ENCODE results near the gene OR1K1. TPM values are rescaled to one million over a fixed set of nuclear protein-coding genes. Genes with fewer than 3 reads are reported as not detected.
"Not testable (repeated sequence)": the region's sequence is repeated elsewhere in the genome, so short reads cannot be mapped to it uniquely, and the experiment has no call there.

OR1K1 gene
- total RNA-seq, 2 donors from 2014 or later = not detected

DNA sequence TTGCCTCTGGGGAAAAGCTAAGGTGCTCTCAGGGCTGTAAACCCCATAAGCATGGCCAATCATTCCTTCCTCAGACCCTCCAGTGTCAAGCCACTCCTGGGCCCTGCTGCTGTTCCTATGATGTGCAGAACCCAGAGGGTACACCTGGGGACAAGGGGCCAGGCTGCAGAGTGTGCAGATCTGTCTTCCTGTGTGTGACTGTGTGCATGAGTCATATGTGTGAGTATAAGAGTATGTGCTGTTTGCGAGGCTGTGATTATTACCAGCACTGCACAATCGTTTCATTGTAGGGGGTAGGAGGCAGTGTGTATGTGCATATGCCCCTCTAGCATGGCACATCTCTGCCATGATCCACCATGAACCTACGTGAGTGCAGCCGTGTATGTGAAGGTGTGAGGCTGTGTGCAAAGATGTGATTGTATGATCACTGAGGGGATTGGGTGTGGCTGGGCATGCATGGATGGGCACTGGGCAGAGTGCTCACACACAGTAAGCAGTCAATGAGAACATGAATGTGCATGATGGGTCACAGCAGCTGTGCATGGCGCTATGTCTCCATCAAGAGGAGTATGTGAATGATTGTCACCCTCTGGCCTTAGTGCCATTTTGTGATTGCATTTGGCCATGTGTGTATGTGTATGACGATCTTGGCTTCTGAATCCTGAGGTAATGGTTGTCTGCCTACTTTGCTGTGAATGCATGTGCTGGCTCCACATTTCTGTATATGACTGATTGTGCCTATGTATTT, 2.4 kb upstream of the OR1K1 start:
- DNase-seq (ENCODE audit: low spot score) (no peak), ATAC-seq (peak; percentile 50 to 57)
- Mint-ChIP-seq H3K9me3 (no peaks in the 10 kb centered on the region), H3K27ac (no peak overlapping the region), H3K4me3 (no peak overlapping the region), H3K36me3 (no peaks in the 10 kb centered on the region), H3K27me3 (peaks cover 0 to 3% of the 10 kb centered on the region in 2 donors), H3K4me1 (ENCODE audit: low read depth in 2 of 2) (peaks cover 0 to 4% of the 10 kb centered on the region in 2 donors)

DNA sequence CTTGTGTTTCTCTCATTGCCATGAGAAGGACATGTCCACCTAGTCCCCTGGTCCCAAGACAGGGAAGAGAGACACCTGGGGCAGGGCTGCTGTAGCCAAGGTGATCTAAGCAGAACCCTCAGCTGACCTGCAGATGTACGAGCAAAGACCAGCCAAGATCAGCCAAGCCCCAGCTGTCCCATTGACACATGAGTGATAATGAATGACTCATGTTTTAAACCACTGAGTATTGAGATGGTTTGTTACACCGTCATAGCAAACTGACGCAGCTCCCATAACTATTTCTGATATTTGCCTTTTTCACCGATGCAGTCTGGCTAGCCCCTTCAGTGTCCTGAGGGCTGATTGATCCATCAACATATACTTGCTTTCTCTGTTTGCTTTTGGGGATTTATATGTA, 6.7 kb downstream of the OR1K1 start:
- Mint-ChIP-seq H3K4me3 (no peak overlapping the region), H3K9me3 (no peaks in the 10 kb centered on the region), H3K36me3 (peaks cover 9% of the 10 kb centered on the region), H3K27me3 (no peaks in the 10 kb centered on the region), H3K4me1 (ENCODE audit: low read depth in 2 of 2) (peaks cover 8 to 17% of the 10 kb centered on the region in 2 donors), H3K27ac (peak overlapping the region; percentile 22 to 54)
- ATAC-seq (peak in 1 of 2 donors; percentile 52), DNase-seq (ENCODE audit: low spot score) (no peak)

DNA sequence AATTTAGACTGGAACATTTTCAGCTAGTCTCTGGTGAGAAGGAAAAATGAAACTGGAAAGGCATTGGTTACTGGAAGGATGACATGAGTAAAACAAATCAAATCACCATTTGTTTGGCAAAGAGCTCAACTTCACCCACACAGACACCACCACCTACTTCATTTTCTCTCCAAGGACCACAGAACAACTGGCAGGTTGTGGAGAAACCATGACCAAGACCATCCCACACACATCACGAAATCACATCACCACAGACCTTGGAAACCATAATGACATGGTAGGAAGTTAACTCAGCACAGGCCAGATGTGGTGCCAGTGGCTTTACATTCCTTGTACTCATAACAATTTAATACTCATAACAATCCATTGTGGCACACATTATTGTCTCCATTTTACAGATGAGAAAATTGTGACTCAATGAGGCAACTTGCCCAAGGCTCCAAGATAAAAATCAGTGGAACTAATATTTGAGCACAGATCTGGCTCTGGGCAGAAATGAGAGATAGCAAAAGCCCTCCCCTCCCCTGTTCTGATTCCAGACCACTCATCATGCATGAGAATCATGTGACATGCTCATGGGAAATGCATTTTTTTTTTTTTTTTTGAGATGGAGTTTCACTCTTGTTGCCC, 7.5 kb downstream of the OR1K1 start:
- H3K36me3 Mint-ChIP-seq = peaks cover 9% of the 10 kb centered on the region
- H3K27ac Mint-ChIP-seq = peak overlapping the region; percentile 22 to 54
- no peaks in the 10 kb centered on the region for H3K9me3 Mint-ChIP-seq
- peak; percentile 82 to 88 for ATAC-seq
- no peaks in the 10 kb centered on the region for H3K27me3 Mint-ChIP-seq
- H3K4me3 Mint-ChIP-seq = peak overlapping the region; percentile 23
- peaks cover 8 to 17% of the 10 kb centered on the region in 2 donors for H3K4me1 Mint-ChIP-seq (ENCODE audit: low read depth in 2 of 2)
- DNase-seq (ENCODE audit: low spot score) = no peak

DNA sequence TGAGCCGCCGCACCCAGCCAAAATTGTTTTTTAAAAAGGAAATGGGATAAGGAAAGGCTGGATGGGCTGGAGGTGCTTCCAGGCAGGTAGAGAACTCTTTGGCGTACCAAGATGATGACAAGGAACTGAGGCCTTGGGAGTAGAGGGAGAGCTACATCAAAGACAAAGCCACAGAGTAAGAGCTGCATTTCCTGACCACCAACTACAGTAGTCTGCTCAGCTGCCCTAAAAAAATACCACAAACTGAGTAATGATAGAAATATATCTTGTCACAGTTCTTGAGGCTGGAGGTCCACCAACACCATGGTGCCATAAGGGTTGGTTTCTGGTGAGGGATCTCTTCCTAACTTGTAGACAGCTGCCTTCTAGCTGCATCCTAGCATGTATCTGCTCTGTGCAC, 8.2 kb downstream of the OR1K1 start:
- Mint-ChIP-seq H3K27me3 (no peaks in the 10 kb centered on the region), H3K4me3 (no peak overlapping the region), H3K4me1 (ENCODE audit: low read depth in 2 of 2) (peaks cover 8 to 17% of the 10 kb centered on the region in 2 donors), H3K9me3 (no peaks in the 10 kb centered on the region), H3K27ac (peak overlapping the region in 1 of 2 donors; percentile 54), H3K36me3 (peaks cover 9% of the 10 kb centered on the region)
- ATAC-seq (peak in 1 of 2 donors; percentile 51), DNase-seq (ENCODE audit: low spot score) (no peak)

DNA sequence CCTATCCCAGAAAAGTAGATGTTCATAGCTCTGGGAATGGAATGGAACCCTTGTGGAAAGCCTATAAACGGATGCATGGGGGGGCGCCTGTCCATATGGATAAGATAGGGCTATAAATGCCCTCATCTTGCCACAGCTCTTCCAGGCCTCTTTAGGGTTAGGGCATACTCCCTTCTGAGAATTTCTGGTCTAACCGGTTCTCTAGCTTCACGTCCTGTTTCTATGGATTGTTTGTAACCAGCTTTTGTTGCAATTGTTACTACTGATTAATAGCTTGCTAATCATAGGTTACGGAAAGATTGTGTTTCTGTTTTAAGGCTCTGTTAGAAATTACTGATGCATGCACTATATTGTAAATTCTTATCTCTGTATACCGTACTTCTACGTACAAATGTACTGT, 9.3 kb downstream of the OR1K1 start:
- H3K9me3 Mint-ChIP-seq; DNase-seq (ENCODE audit: low spot score); ATAC-seq; H3K36me3 Mint-ChIP-seq; H3K4me3 Mint-ChIP-seq; H3K27me3 Mint-ChIP-seq; H3K27ac Mint-ChIP-seq: not testable (repeated sequence)
- peaks cover 8 to 17% of the 10 kb centered on the region in 2 donors for H3K4me1 Mint-ChIP-seq (ENCODE audit: low read depth in 2 of 2)

DNA sequence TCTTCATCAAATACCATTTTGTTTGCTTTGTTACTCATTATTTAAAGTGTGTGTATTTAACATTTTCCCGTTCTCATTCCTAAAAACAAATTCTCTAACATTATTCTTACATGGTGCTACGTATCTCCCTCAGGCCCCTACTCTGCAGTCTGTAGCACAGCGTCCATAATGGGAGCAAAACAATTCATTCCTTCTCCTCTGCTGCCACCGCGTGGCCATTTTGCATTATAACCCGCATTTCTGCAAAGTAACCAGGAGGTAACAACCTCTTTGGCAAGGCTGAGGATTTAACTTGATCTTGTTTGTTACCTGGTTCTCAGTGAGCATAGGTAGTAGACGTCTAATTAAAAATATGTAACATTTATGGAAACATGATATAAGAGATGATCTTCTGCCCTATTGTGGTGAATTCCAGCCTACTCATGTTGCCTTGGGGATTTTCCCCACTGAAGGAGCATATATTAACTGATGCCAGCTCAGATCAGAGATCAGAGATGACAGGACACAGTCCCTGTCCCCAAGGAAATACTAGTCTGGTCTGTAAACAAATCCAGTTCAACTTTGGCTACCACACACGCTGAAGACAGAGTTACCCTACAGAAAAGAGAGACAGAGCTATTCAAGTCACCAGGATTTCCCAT, 10.5 kb downstream of the OR1K1 start:
- no peaks in the 10 kb centered on the region for H3K27me3 Mint-ChIP-seq
- no peak overlapping the region for H3K4me3 Mint-ChIP-seq
- H3K9me3 Mint-ChIP-seq = no peaks in the 10 kb centered on the region
- H3K27ac Mint-ChIP-seq = no peak overlapping the region
- ATAC-seq (peak; percentile 58 to 79), DNase-seq (ENCODE audit: low spot score) (peak; percentile 73)
- peaks cover 7% of the 10 kb centered on the region for H3K36me3 Mint-ChIP-seq
- peaks cover 12 to 19% of the 10 kb centered on the region in 2 donors for H3K4me1 Mint-ChIP-seq (ENCODE audit: low read depth in 2 of 2)

DNA sequence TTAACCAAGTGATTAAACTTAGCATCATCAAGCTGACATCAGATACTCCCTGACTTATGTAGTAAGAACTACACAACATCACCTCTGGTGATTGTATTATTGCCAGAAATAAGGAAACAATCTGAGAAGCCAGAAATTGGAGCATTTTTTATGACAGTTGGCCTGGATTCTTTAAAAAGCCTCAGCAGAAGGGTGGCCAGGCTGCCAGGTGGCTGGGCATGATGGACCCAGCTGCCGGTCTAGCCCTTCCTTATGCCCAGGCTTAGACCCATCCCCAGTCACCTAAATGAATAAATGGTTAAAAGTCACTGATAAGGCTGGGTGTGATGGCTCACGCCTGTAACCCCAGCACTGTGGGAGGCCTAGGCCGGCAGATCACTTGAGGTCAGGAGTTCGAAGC, 12.8 kb downstream of the OR1K1 start:
- Mint-ChIP-seq H3K36me3 (no peaks in the 10 kb centered on the region), H3K27ac (no peak overlapping the region), H3K4me1 (ENCODE audit: low read depth in 2 of 2) (peaks cover 13 to 22% of the 10 kb centered on the region in 2 donors), H3K9me3 (no peaks in the 10 kb centered on the region), H3K4me3 (no peak overlapping the region), H3K27me3 (no peaks in the 10 kb centered on the region)
- DNase-seq (ENCODE audit: low spot score) (no peak), ATAC-seq (no peak)

DNA sequence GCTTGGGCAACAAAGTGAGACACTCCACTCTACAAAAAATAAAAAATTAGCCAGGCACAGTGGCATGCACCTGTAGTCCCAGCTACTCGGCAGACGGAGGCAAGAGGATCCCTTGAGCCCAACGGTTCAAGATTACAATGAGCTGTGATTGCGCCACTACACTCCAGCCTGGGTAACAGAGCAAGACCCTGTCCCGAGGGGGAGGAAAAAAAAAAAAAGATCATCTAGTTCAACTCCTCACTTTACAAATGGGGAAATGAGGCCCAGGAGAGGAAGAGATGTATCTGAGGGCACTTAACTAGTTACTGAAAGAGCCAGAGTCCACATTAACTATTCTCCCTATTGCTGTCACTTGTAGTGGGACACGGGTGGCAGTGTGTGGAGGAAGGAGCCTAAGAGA, 14.6 kb downstream of the OR1K1 start:
- Mint-ChIP-seq H3K4me1 (ENCODE audit: low read depth in 2 of 2) (peaks cover 13 to 16% of the 10 kb centered on the region in 2 donors), H3K9me3 (no peaks in the 10 kb centered on the region), H3K27me3 (no peaks in the 10 kb centered on the region), H3K27ac (peak overlapping the region in 1 of 2 donors; percentile 32), H3K4me3 (no peak overlapping the region), H3K36me3 (no peaks in the 10 kb centered on the region)
- DNase-seq (ENCODE audit: low spot score) (no peak), ATAC-seq (no peak)

DNA sequence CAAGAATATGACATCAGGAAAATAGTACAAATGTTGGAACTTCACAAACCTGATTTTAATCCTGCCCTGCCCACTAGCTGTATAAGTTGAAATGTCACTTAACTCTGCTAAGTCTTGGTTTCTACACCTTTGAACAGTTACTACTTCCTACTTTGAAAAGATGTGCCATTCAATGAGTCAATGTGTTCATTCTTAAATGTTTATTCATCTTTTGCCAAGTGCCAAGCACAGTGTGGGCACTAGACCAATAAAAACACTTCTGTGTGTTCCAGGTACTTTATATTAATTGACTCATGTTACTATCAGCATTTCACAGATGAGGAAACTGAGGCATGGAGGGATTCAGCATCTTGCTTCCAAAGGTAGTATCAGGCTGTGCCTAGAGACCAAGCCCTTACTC, 15.6 kb downstream of the OR1K1 start:
- Mint-ChIP-seq H3K36me3 (peaks cover 5% of the 10 kb centered on the region), H3K4me1 (ENCODE audit: low read depth in 2 of 2) (peaks cover 16 to 20% of the 10 kb centered on the region in 2 donors), H3K9me3 (no peaks in the 10 kb centered on the region), H3K27me3 (no peaks in the 10 kb centered on the region), H3K27ac (peak overlapping the region; percentile 83 to 97), H3K4me3 (no peak overlapping the region)
- no peak for ATAC-seq
- no peak for DNase-seq (ENCODE audit: low spot score)

DNA sequence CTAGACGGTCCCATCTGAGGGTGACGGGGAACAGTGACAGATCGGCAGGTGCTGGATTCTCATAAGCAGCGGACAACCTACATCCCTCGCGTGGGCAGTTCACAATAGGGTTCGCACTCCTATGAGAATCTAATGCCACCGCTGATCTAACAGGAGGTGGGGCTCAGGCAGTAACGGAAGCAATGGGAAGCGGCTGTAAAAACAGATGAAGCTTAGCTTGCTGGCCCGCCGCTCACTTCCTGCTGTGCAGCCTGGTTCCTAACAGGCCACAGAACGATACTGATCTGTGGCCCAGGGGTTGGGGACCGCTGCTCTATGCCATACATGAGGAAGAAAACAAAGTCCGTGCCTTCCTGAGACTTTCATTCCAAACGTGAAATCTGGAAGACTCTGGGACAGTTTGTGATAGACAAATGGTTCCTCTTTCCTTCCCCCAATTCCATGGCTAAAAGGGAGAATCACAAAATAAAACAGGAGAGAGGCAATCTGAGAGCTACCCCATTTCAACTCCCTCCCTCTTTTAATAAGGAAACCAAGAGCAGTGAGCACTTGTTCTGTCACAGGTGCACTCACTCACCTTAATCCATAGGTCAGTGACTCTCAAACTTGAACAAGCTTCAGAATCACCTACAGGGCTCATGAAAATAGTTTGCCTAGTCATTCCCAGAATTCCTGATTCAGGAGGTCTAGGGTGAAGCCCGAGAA, 16.4 kb downstream of the OR1K1 start:
- no peaks in the 10 kb centered on the region for H3K27me3 Mint-ChIP-seq
- no peaks in the 10 kb centered on the region for H3K9me3 Mint-ChIP-seq
- ATAC-seq = peak; percentile 84 to 87
- H3K27ac Mint-ChIP-seq = peak overlapping the region; percentile 83 to 97
- H3K4me3 Mint-ChIP-seq = peak overlapping the region; percentile 78
- peaks cover 7% of the 10 kb centered on the region for H3K36me3 Mint-ChIP-seq
- DNase-seq (ENCODE audit: low spot score) = peak; percentile 66
- peaks cover 16 to 21% of the 10 kb centered on the region in 2 donors for H3K4me1 Mint-ChIP-seq (ENCODE audit: low read depth in 2 of 2)

DNA sequence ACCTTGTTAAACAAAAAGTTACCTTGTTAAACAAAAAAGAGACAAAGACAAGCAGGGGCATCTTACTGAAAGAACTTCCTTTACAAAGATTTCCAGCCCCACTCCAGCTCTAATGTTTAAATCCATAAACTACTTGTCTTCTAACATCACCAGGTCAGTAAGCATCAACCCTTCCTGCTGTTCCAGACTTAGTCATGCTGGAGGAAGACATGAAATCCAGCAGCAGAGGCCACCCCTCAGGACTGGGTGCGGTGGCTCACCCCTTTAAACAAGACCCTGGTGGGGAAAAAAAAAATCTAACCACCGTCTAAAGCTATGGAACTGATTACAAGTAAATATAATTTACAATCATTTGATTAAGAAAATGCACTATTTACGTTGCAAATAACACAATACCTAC, 19.4 kb downstream of the OR1K1 start:
- H3K4me3 Mint-ChIP-seq = no peak overlapping the region
- H3K36me3 Mint-ChIP-seq = peaks cover 7% of the 10 kb centered on the region
- no peak for DNase-seq (ENCODE audit: low spot score)
- no peak for ATAC-seq
- H3K27ac Mint-ChIP-seq = no peak overlapping the region
- H3K4me1 Mint-ChIP-seq (ENCODE audit: low read depth in 2 of 2) = peaks cover 24 to 32% of the 10 kb centered on the region in 2 donors
- H3K9me3 Mint-ChIP-seq = no peaks in the 10 kb centered on the region
- H3K27me3 Mint-ChIP-seq = no peaks in the 10 kb centered on the region

DNA sequence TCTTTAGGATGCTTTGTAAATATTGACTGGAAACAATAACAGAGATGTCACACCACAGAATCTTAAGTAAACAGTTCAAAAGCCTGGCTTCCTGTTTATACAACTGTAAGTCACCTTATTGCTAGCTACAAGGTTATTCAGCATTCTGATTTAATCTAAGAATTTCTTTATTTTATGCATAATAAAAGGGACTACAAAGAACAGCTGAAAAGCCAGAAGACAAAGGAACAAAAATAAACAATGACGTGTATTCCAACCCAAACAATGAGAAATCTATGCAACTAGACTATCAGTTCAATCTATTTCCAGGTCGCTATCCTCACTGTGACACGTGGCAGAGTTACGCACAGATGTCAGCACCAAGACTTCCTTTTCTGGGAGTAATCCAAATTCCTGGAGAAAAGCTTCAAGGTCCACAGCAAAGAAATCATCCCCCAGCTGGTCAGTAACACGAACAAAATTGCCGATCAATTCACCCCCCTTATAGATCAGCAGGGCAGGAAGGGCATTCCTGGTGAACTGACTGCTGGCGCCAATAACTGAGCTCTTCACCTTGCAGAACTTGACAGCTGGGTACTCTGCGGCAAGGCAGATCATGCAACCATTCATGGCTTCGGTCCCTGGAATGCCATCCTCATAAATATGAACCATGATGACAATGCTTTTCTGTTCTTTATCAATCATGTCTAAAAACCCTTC, 20.0 kb downstream of the OR1K1 start:
- no peak overlapping the region for H3K4me3 Mint-ChIP-seq
- H3K36me3 Mint-ChIP-seq = peaks cover 7% of the 10 kb centered on the region
- H3K27me3 Mint-ChIP-seq = no peaks in the 10 kb centered on the region
- no peaks in the 10 kb centered on the region for H3K9me3 Mint-ChIP-seq
- peaks cover 24 to 38% of the 10 kb centered on the region in 2 donors for H3K4me1 Mint-ChIP-seq (ENCODE audit: low read depth in 2 of 2)
- peak overlapping the region in 1 of 2 donors; percentile 12 for H3K27ac Mint-ChIP-seq
- DNase-seq (ENCODE audit: low spot score) = no peak
- no peak for ATAC-seq

DNA sequence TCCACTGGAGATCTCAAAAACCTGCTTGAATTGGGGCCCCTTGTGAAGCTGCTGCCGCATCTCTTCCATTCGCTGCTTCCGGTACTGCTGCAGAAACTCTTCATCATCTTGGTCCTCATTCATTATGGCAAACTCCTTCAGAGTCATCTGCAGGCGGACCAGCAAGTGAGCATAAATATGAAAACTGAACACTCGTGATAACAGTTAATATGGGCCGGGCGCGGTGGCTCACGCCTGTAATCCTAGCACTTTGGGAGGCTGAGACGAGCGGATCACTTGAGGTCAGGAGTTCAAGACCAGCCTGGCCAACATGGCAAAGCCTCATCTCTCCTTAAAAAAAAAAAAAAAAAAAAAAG, 20.5 kb downstream of the OR1K1 start:
- DNase-seq (ENCODE audit: low spot score) = no peak
- H3K27ac Mint-ChIP-seq = peak overlapping the region in 1 of 2 donors; percentile 12

More for the DNA sequence above, 20.5 kb downstream of the OR1K1 start:
- H3K4me1 Mint-ChIP-seq (ENCODE audit: low read depth in 2 of 2) = peaks cover 21 to 34% of the 10 kb centered on the region in 2 donors
- H3K27me3 Mint-ChIP-seq = no peaks in the 10 kb centered on the region
- H3K9me3 Mint-ChIP-seq = no peaks in the 10 kb centered on the region
- H3K36me3 Mint-ChIP-seq = peaks cover 7% of the 10 kb centered on the region
- no peak for ATAC-seq
- H3K4me3 Mint-ChIP-seq = no peak overlapping the region
